ENCODE measurements around the gene SMIM38. TPM values are rescaled to one million over a fixed set of nuclear protein-coding genes. Genes with fewer than 3 reads are reported as not detected.

SMIM38 gene
- total and polyA plus RNA-seq, 2 donors (not counting 1 experiment from before 2014, with no cell fraction given), result 1.2 to 1.6 TPM

DNA sequence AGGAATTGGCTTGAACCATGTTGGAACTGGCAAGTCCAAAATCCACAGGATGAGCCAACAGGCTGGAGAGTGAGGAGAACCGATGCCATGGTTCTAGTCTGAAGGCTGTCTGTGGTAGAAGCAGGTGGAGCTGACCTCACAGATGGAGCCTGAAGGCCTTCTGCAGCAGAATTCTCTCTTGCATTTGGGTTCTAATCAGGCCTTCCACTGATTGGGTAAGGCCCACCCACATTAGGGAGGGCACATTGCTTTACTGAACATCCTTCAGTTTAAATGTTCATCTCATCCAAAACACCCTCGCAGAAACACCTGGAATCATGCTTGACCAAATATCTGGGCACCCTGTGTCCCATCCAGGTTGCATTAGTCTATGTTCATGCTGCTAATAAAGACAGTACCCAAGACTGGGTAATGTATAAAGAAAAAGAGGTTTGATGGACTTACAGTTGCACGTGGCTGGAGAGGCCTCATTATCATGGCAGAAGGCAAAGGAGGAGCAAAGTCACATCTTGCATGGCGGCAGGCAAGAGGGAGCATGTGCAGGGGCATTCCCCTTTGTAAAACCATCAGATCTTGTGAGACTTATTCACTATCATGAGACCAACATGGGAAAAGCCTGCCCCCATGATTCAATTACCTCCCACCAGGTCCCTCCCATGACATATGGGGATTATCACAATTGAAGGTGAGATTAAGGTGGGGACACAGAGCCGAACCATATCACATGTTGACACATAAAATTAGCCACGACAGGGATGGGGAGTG, 15.9 kb downstream of the SMIM38 start:
- WGBS (ENCODE audit: insufficient coverage), result 100% methylated on average over 3 of the region's 6 CpGs
- Mint-ChIP-seq H3K9me3 (ENCODE audit: insufficient read depth) (peaks cover 8% of the 10 kb centered on the region), H3K4me3 (no peak overlapping the region), H3K4me1 (peaks cover 3% of the 10 kb centered on the region), H3K27ac (no peak overlapping the region), H3K27me3 (peaks cover 9% of the 10 kb centered on the region)
- intact Hi-C loops (cut with micrococcal nuclease), result no loop called here
- H3K9ac ChIP-seq (ENCODE audit: low read length), result no peak overlapping the region
- H2AFZ ChIP-seq (ENCODE audit: insufficient read depth, low read depth, low read length, poor library complexity, severe bottlenecking), result no peak overlapping the region
- H3K9me3 ChIP-seq (ENCODE audit: control extremely low read depth in 1 of 3, control insufficient read depth in 2 of 3, insufficient read depth in 1 of 3, low read length in 2 of 3), result peaks cover 0 to 14% (median 3%) of the 10 kb centered on the region in 3 donors
- ATAC-seq (ENCODE audit: low read depth) (no peak), DNase-seq (no peak)
- TF ChIP-seq, protein P1, sequence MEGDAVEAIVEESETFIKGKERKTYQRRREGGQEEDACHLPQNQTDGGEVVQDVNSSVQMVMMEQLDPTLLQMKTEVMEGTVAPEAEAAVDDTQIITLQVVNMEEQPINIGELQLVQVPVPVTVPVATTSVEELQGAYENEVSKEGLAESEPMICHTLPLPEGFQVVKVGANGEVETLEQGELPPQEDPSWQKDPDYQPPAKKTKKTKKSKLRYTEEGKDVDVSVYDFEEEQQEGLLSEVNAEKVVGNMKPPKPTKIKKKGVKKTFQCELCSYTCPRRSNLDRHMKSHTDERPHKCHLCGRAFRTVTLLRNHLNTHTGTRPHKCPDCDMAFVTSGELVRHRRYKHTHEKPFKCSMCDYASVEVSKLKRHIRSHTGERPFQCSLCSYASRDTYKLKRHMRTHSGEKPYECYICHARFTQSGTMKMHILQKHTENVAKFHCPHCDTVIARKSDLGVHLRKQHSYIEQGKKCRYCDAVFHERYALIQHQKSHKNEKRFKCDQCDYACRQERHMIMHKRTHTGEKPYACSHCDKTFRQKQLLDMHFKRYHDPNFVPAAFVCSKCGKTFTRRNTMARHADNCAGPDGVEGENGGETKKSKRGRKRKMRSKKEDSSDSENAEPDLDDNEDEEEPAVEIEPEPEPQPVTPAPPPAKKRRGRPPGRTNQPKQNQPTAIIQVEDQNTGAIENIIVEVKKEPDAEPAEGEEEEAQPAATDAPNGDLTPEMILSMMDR (IDR thresholded peaks at IDR 0.05), result no peak
- no peak for TF ChIP-seq EZH2 (IDR thresholded peaks at IDR 0.05; ENCODE audit: borderline replicate concordance, insufficient read depth, low read depth, low read length, poor library complexity, severe bottlenecking)
- H3K4me3 ChIP-seq (ENCODE audit: control extremely low read depth in 1 of 5, extremely low read depth in 1 of 5, insufficient read depth in 1 of 5, low read depth in 2 of 5, low read length in 4 of 5), result no peak overlapping the region
- no peak overlapping the region for H3K4me2 ChIP-seq (replicated peaks; ENCODE audit: low read depth, low read length, poor library complexity, severe bottlenecking)
- H3K27ac ChIP-seq (ENCODE audit: low read length in 2 of 2), result no peak overlapping the region
- H3K36me3 ChIP-seq (replicated peaks in 1 of 2; ENCODE audit: control extremely low read depth in 1 of 2, control insufficient read depth in 1 of 2, extremely low read depth in 1 of 2, insufficient read depth in 2 of 2, low read length in 1 of 2), result no peaks in the 10 kb centered on the region
- H3K4me1 ChIP-seq (ENCODE audit: control insufficient read depth in 2 of 2, insufficient read depth in 2 of 2, low read length in 2 of 2), result peaks cover under 1 to 2% of the 10 kb centered on the region in 2 donors
- ChIA-PET CTCF (no interaction called here), POLR2A (no interaction called here)
- H3K79me2 ChIP-seq (ENCODE audit: control insufficient read depth, insufficient read depth, low read length), result no peaks in the 10 kb centered on the region
- H4K20me1 ChIP-seq (ENCODE audit: control insufficient read depth, insufficient read depth, low read length, poor library complexity, severe bottlenecking), result no peaks in the 10 kb centered on the region
- H3K27me3 ChIP-seq (replicated peaks in 1 of 4; ENCODE audit: control extremely low read depth in 1 of 4, control insufficient read depth in 3 of 4, insufficient read depth in 4 of 4, low read length in 3 of 4), result no peaks in the 10 kb centered on the region

DNA sequence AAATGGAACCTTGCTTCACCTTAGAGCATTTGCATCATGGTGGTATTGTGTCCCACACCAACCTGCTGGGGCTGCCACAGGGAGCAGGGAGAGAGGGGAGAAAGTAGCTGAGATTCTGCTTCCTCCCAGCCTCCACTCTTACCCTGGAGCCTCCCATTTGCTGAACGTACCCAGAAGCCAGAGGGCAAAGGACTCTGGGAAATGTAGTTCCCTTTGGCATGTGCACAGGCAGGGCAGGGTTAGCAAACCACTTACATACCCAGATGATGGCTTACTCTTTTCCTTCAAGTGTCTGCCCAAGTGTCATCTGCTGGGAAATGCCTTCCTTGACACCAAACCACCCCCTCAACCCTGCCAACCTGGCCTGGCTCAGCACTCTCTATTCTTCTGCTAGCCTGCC, 16.9 kb downstream of the SMIM38 start:
- no peaks in the 10 kb centered on the region for H3K27me3 ChIP-seq (replicated peaks in 1 of 4; ENCODE audit: control extremely low read depth in 1 of 4, control insufficient read depth in 3 of 4, insufficient read depth in 4 of 4, low read length in 3 of 4)
- TF ChIP-seq, protein P1 (IDR thresholded peaks at IDR 0.05), result no peak
- TF ChIP-seq EZH2 (IDR thresholded peaks at IDR 0.05; ENCODE audit: borderline replicate concordance, insufficient read depth, low read depth, low read length, poor library complexity, severe bottlenecking), result no peak
- WGBS (ENCODE audit: insufficient coverage), result 0% methylated on average over 1 of the region's 1 CpG
- H3K4me3 ChIP-seq (ENCODE audit: control extremely low read depth in 1 of 5, extremely low read depth in 1 of 5, insufficient read depth in 1 of 5, low read depth in 2 of 5, low read length in 4 of 5), result no peak overlapping the region
- H3K4me2 ChIP-seq (replicated peaks; ENCODE audit: low read depth, low read length, poor library complexity, severe bottlenecking), result no peak overlapping the region
- no peaks in the 10 kb centered on the region for H4K20me1 ChIP-seq (ENCODE audit: control insufficient read depth, insufficient read depth, low read length, poor library complexity, severe bottlenecking)
- Mint-ChIP-seq H3K9me3 (ENCODE audit: insufficient read depth) (peaks cover 8% of the 10 kb centered on the region), H3K4me1 (no peaks in the 10 kb centered on the region), H3K27me3 (peaks cover 5% of the 10 kb centered on the region), H3K4me3 (no peak overlapping the region), H3K27ac (no peak overlapping the region)
- intact Hi-C loops (cut with micrococcal nuclease), result no loop called here
- no peak overlapping the region for H2AFZ ChIP-seq (ENCODE audit: insufficient read depth, low read depth, low read length, poor library complexity, severe bottlenecking)
- no peaks in the 10 kb centered on the region for H3K79me2 ChIP-seq (ENCODE audit: control insufficient read depth, insufficient read depth, low read length)
- H3K4me1 ChIP-seq (ENCODE audit: control insufficient read depth in 2 of 2, insufficient read depth in 2 of 2, low read length in 2 of 2), result no peaks in the 10 kb centered on the region
- CTCF ChIA-PET, result no interaction called here
- H3K27ac ChIP-seq (ENCODE audit: low read length in 2 of 2), result no peak overlapping the region
- DNase-seq, result no peak
- H3K36me3 ChIP-seq (replicated peaks in 1 of 2; ENCODE audit: control extremely low read depth in 1 of 2, control insufficient read depth in 1 of 2, extremely low read depth in 1 of 2, insufficient read depth in 2 of 2, low read length in 1 of 2), result no peaks in the 10 kb centered on the region
- POLR2A ChIA-PET, result no interaction called here
- no peak for ATAC-seq (ENCODE audit: low read depth)
- H3K9me3 ChIP-seq (ENCODE audit: control extremely low read depth in 1 of 3, control insufficient read depth in 2 of 3, insufficient read depth in 1 of 3, low read length in 2 of 3), result peaks cover 0 to 14% (median 3%) of the 10 kb centered on the region in 3 donors
- H3K9ac ChIP-seq (ENCODE audit: low read length), result no peak overlapping the region

Measured in B cell (primary cell).